Ecto neural progenitor cell (in vitro differentiated cells): ENCODE results near the gene ESCO1.
"Not testable (repeated sequence)": the region's sequence is repeated elsewhere in the genome, so short reads cannot be mapped to it uniquely, and the experiment has no call there.

Source experiments
- DNase-seq: peaks from one replicate; pipeline ENCODE4 v3.0.0-alpha.2; 2018; ENCODE audit warnings: low spot score

ESCO1 gene, protein sequence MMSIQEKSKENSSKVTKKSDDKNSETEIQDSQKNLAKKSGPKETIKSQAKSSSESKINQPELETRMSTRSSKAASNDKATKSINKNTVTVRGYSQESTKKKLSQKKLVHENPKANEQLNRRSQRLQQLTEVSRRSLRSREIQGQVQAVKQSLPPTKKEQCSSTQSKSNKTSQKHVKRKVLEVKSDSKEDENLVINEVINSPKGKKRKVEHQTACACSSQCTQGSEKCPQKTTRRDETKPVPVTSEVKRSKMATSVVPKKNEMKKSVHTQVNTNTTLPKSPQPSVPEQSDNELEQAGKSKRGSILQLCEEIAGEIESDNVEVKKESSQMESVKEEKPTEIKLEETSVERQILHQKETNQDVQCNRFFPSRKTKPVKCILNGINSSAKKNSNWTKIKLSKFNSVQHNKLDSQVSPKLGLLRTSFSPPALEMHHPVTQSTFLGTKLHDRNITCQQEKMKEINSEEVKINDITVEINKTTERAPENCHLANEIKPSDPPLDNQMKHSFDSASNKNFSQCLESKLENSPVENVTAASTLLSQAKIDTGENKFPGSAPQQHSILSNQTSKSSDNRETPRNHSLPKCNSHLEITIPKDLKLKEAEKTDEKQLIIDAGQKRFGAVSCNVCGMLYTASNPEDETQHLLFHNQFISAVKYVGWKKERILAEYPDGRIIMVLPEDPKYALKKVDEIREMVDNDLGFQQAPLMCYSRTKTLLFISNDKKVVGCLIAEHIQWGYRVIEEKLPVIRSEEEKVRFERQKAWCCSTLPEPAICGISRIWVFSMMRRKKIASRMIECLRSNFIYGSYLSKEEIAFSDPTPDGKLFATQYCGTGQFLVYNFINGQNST

DNA sequence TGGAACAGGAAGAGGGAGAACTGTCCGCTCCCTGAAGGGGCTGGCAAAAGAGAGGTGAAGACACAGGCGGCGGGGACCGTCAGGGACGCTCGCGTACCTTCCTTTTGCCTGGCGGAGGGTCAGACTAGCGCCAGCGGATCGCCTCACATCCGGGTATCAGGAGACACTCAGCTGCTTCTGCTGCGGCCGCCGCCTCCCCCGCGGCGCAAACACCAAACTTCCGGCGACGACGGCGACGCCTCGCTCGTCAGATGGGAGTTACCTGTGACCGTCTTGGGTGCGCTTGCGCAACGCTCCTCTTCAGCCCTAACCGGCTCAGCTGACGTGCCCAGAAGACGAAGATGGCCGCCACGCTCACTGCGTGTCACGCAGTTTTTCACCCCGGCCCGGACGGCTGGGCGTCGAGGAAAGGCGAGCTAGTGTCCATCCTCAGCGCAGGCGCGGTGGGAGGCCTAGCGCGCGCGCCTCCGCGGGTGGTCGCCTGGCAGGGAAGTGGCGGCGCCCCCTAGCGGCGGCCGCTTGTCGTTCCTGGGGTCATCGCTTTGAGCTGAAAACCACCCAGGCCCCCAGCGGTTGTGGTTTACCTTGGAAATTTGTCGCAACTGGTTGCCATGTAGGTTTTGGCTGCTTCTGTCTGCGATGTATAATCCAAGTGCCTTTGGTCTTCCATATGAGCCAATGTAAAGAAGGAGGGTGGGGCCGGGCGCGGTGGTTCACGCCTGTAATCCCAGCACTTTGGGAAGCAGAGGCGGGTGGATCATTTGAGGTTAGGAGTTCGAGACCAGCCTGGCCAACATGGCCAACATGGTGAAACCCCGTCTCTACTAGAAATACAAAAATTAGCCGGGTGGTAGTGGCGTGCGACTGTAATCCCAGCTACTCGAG lies at the start of gene ESCO1:
TSS of gene ESCO1 (minus strand) at position 179 of the 885 bp plus-strand sequence. CDS start 25,861 bp downstream, outside the sequence.
- DNase-seq = peak; percentile 97

DNA sequence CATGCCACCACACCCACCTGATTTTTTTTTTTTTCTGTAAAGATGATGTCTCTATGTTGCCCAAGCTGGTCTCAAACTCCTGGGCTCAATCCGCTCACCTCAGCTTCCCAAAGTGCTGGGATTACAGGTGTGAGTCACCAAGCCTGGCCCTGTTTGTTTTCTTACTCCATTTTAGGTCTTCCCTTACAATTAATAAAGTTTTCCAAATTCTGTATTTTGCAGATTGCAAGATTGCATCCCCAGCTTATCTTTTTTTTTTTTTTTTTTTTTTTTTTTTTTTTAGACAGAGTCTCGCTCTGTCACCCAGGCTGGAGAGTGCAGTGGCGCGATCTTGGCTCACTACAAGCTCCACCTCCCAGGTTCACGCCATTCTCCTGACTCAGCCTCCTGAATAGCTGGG lies 39.9 kb upstream of the ESCO1 start:
- not testable (repeated sequence) for DNase-seq

DNA sequence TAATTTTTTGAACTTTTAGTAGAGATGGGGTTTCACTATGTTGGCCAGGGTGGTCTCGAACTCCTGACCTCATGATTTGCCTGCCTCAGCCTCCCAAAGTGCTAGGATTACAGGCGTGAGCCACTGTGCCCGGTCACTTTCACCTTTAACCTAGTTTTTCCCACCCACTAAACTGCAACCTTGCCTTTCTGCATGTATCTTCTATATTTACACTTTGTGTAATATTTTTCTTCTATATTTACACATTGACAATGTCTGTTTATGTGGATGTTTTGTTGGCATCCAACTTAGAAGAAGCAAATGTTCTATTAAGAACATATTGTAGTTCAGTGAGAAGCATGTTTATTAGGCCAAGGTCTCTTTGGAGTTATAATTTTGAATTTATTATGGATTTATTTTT lies 38.3 kb upstream of the ESCO1 start:
- no peak for DNase-seq

DNA sequence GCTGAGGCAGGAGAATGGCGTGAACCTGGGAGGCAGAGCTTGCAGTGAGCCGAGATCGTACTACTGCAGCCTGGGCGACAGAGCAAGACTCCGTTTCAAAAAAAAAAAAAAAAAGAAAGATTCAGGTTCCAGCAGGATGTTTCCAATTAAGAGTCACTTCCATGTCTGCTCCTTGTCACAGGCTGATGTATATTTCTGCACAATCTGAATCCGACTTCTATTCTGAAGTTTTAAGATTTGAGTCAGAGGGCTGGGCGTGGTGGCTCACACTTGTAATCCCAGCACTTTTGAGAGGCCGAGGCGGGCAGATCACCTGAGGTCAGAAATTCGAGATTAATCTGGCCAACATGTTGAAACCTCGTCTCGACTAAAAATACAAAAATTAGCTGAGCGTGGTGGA lies 36.3 kb upstream of the ESCO1 start:
- DNase-seq = no peak

DNA sequence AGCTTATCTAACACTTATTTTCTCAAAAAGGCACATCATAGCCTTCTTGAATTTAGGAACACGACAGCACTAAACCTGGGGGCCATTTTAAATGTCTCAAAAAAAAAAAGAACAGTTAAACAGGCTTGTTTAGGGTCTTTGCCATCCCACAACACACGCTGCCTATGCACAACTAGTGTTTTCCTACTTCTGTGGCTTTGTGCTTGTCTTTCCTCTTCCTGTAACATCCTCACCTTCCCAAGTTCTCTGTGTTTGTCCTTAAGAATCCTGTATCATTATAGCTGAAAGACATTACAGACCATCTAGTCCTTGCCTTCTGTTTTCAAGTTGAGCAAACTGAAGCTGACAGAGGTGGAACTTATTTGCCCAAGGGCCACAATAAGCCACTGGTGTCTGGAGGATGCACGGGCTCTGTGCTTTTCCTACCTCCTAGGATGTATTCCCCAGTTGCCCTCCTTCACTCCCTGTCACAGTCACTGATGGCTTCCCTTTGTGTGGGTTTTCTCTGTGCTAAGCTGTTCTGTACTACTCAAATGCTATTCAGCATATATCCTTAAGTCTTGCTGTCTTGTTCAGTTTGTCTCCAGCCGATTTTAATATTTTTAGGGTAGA lies 34.2 kb upstream of the ESCO1 start:
- DNase-seq = no peak

DNA sequence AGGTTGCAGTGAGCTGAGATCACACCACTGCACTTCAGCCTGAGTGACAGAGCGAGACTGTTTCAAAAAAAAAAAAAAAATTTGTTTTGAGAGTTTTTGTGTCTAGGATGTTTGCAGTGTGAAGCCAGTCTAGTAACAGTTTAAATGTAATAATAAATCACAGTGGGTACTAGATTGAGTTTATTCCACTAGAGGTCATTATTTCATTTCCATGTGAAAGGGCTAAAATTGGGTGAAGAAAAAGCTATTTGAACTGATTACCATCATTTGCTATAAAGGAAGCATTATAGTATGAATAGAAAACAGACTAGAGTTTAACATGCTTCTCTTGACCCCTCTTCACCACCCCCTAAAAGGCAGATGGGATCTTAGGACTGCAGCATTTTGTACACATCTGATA lies 31.9 kb upstream of the ESCO1 start:
- DNase-seq = no peak

DNA sequence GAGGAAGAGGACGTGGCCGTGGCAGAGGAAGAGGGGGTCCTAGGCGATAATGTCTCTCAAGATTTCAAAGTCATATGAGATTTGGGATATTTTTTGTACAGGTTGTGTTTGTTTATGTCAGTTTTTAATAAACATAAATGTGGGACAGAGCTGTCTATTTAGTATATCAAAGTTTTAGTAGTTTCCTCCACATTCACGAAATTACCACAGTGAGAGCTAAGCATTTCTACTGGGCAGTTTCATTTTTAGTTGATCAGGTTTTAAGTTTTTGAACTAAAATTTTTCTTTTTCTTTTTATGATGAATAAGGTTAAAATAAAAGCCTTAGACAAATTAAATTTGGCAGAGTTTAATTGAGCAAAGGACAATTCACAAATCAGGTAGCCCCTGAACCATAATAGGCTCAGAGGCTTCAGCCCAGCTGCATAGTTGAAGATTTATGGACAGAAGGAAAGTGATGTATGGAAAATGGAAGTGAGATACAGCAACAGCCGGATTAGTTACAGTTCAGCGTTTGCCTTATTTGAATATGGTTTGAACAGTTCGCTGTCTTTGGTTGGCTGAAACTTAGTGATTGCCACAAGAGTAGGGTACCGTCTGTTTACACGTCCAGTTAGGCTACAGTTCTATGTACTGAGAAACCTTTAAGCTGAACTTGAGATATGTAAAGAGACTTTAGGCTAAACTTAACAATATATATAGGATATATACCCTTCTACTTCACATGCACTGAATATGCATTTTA lies 28.8 kb upstream of the ESCO1 start:
- no peak for DNase-seq

DNA sequence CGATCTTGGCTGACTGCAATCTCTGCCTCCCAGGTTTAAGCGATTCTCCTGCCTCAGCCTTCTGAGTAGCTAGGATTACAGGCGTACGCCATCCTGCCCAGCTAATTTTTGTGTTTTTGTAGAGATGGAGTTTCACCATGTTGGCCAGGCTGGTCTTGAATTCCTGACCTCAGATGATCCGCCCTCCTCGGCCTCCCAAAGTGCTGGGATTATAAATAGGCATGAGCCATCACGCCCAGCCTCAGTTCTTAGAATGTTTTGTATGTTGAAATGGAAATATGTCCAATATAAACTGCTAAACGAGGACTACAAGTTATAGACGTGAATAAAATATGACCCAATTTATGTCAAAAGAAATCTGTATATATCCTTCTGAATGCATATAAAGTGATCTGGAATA lies 21.1 kb upstream of the ESCO1 start:
- DNase-seq = not testable (repeated sequence)

DNA sequence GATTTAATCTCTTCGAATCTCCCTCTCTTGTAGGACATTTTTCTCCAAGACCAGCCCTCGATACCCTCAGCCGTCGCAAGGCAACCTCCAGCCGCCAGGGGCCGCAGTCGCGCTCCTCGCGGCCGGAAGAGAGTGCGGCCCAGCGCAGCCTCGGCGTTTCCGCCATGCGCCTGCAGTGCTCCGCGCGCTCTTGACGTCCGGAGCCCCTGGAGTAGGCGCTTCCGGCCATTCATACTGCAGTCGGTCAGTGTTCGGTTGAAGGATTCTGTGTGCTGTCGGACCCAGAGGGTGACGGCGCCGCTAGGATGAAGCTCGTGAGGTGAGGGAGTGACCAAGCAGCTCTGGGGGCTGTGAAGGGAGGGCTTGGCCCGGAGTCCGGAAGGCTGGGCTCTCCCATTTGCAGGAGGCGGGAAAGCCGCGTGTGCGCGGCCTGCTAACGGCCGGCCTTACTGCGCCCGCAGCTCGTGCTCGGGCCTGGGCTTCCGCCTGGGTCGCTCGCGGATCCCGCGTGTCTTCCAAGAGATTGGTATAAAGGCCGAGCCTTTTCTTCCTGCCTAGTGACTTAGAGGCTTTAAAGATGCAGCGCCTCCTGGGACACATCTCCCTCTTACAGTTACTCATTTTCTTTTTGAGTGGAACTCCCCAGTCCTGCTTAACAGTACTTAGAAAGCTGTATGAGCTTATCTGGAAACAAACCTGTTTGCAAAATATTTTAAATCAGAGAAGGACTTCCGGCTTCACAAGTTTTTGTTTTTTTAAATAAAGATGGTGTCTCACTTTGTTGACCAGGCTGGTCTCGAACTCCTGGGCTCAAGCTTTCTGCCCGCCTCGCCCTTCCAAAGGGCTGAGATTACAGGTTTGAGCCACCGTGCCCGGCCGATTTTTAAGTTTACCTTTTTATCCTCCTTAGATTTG lies 11.9 kb upstream of the ESCO1 start, which contains the start of gene SNRPD1:
TSS of gene SNRPD1 (plus strand) at position 190 of the 915 bp plus-strand sequence. CDS start at position 306, 116 bp downstream.
- DNase-seq = peak; percentile 92

DNA sequence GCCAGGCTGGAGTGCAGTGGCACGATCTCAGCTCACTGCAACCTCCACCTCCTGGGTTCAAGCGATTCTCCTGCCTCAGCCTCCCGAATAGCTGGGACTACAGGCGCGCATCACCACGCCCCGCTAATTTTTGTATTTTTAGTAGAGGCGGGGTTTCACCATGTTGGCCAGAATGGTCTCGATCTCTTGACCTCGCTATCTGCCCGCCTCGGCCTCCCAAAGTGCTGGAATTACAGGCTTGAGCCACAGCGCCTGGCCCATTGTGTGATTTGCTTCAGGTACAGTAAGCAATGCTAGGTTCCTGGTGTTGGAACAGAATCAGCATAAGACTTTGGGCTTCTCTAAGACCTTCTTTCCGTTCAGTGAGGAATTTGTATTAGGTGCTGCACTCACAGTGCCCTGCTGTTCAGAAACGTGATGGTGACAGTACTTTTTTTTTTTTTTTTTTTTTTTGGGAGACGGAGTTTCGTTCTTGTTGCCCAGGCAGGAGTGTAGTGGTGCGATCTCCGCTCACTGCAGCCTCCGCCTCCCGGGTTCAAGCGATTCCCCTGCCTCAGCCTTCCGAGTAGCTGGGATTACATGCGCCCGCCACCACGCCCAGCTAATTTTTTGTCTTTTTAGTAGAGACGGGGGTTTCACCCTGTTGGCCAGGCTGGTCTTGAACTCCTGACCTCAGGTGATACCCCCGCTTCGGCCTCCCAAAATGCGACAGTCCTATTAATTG lies 11.1 kb upstream of the ESCO1 start:
- not testable (repeated sequence) for DNase-seq

DNA sequence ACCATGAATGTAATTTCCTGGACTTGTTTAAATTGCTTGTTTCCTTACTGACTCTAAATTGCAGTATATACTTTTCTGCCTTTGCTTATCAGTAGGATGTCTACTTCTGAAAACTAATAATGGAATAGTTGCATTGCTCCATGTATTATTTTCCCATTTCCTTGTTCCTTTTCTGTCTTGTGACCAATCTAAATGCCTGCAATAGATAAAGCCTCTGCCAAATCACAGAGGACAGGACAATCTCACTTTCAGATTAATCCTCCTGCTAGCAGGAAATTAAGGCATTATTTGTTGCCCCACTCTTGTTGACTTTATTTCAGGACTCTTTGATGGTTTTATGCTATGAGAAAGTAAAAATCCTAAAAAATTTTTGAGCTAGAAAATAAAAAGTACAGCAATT lies 4.7 kb upstream of the ESCO1 start:
- DNase-seq = no peak

DNA sequence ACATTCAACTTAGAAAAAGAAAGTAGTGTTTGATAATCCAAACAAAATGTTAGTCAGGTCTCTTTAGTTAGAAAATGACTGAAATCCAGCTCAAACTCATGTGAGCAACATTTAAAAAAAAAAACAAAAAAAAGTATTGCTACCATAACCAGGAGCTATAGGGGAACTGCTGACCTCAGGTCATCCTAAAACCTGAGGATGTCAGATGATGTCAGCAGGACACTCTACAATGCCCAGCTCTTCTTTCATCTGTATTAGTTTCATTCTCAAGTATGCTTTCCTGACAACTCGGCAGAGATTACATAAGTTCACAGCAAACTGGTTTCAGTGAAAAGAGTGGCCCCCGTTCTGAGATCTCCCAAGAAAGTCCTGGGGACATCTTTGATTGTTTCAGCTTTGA lies 4.2 kb upstream of the ESCO1 start:
- DNase-seq = no peak

DNA sequence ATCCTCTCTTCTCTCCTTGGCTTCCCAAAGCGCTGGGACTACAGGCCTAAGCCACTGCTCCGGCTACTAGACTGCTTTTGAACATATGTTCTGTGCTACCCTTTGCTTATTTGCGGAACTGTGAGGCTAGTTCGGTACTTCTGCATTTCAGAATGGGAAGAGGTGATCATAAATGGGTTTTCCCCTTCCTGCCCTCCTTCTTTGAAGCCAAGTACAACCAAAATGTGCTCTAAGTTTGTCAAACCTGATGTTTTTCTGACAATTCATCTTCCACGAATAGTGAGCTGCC lies 1.7 kb upstream of the ESCO1 start:
- no peak for DNase-seq

DNA sequence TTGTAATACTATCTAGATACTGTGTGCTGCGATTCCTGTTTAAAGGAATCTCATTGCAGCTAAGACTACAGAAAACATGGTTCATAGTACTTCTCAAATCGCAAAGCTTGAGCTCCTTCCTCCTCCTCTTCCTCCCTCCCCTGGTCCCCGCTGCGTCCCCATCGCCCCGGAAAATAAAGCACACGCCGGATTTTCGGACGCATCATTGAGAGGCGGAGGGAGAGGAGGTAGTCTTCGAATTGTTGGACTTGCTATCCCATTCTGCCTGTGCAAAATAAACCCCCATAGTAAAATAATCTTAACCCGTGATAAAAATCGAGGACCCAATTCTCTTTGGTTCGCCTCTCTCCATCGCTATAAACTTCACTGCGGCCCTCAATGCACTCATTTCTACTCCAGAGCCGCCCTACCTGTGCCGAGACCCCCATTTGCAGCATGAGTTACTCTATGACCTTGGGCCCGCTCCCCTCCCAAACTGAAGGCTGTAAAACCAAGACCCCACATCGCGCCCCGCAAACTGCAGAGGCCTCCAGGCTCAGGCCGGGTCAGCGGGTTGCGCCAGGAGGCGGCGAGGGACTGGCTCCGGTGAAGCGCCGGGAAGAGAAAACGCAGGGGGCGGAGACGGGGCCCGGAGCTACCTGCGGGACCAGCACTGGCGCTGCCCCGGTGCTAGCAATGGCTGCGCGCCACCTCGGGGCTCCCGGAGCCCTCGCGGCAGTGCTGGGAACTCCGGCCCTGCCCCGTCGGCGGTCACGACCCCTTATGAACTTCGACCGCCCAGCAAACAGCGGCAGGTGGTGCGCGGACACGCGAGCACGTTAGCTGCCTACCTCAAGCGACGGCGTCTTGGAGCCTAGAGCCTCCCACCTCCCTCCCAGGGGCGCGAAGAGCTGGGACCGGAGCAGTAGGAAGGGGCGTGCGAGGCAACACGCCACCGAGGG lies 649 bp downstream of the ESCO1 start:
- DNase-seq = peak; percentile 85

DNA sequence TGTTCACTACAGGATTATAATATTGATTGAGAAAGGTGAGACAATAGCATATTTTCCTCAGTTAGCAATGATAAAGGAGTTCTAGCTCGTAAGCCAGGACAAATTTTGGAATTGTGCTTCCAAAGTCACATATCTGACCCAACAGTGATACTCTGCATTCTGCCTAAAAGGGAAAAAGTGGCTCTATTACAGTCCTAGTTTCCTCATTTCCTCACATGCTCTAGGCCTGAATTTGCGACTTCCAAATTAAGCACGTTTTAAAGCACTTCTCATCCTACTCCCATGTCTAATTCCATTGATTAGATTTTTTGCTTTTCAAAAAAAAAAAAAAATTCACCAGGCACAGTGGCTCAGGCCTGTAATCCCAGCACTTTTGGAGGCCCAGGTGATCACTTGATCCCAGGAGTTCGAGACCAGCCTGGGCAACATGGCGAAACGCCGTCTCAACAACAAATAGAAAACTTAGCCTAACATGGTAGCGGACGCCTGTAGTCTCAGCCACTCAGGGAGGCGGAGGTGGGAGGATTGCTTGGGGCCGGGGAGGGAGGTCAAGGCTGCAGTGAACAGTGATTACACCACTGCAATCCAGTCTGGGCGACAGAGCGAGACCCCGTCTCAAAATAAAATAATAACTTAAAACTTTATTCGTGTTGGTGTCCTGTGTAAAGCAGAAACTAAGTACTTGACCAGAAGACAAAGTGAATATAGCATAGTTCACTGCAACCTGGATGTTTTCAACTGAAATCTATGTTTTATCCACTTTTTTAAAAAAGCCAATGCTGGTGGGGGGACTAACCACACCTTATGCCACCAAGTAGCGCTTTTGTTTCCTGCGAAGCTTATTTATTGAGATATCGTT lies 1.5 kb downstream of the ESCO1 start:
- DNase-seq = no peak

DNA sequence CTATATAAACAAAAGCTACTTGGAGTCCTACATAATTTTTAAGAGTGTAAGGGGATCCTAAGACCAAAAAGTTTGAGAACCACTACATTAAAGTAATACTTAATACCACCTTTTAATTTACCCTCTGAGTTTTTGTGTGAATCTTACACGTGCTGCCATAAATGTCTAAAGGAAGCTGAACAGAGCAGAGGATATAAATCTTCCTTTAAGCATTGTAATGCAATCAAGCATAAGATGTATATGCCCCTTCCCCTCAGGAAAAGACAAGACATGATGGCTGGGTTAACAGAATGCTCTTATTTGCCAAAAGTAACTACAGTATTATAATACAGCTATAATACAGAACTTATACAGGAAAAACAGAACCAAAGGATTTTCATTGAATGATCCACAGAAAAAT lies 2.9 kb downstream of the ESCO1 start:
- DNase-seq = no peak

DNA sequence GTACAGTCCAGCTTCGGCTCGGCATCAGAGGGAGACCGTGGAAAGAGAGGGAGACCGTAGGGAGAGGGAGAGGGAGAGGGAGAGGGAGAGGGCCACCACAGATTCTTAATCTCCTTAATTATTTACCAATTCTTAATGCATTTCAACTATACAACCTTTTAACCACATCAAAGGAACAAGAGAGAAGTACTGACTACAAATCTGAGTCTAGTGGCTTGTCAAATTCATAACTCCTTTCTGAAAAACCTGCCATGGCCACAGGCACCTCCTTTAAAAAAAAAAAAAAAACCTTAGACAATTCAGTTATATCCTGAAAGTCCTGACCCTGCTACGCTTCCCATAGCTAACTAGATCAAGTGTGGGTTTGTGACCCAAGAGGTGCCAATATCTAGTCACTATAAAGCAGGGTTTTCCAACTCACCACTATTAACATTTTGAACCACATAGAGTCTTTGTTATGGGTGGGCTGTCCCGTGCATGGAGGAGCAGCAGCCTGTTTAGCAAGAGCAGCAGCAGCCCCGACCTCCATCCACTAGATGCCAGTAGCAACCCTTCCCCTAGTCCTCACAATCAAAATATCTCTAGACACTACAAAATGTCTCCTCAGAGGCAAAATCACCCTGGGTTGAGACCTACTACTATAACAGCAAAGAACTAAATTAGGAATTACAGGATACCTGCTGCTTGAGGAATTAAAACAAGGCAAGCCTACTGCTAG lies 6.8 kb downstream of the ESCO1 start:
- DNase-seq = no peak
